Pulmonary artery endothelial cell (primary cell): Measurements from ENCODE around the gene TM9SF2. TPM values are rescaled to one million over a fixed set of nuclear protein-coding genes. Genes with fewer than 3 reads are reported as not detected.

Experiments used
- DNase-seq: peaks from one replicate; pipeline ENCODE4 v3.0.0-alpha.2; 2011; ENCODE audit warnings: low read depth, low spot score
- total RNA-seq: library from RNA; depleted of rRNA; stranded (reverse); fragments of >200 nt; gene quantifications from 2 replicates; pipeline ENCODE4 v1.2.3, GENCODE V29; 2014

The TM9SF2 gene
- total RNA-seq, 1 donor from 2014 or later: 104 TPM

DNA sequence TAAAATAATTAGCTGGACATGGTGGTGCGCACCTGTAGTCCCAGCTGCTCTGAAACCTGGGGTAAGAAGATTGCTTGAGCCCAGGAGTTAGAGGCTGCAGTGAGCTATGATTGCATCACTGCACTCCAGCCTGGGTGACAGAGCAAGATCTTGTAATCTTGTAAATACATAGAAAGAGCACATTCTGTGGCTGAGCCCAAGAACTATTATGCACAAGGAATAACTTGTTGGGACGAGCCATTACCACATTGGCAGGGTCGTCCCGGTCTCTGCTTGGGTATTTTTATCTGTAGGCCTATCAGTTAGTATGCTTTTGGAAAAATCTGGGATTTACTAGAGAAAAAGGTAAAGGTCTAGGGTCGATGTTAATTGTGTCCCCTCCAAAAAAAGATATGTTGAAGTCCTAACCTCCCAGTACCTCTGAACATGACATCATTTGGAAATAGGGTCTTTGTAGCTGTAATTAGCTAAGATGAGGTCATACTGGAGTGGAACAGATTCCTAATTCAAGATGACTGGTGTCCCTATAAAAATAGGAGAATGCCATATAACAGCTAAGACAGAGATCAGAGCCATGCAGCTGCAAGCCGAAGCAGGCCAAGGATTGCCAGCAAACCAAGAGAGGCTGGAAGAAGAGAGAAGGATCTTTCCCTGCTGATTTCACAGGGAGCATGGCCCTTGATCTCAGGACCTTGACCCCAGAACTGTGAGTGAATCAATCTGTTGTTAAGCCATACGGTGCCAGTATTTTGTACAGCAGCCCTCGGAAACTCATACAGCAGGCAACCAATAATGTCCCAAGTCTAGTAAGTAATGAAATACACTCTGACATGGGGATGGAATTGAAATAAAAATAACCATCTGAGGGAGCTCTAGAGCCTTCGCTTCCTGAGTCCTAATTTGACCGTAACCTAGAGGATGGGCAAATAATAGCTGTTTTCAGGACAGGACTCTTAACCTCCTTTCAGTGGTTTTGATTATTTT lies 77.0 kb downstream of the TM9SF2 start:
- DNase-seq: no peak

DNA sequence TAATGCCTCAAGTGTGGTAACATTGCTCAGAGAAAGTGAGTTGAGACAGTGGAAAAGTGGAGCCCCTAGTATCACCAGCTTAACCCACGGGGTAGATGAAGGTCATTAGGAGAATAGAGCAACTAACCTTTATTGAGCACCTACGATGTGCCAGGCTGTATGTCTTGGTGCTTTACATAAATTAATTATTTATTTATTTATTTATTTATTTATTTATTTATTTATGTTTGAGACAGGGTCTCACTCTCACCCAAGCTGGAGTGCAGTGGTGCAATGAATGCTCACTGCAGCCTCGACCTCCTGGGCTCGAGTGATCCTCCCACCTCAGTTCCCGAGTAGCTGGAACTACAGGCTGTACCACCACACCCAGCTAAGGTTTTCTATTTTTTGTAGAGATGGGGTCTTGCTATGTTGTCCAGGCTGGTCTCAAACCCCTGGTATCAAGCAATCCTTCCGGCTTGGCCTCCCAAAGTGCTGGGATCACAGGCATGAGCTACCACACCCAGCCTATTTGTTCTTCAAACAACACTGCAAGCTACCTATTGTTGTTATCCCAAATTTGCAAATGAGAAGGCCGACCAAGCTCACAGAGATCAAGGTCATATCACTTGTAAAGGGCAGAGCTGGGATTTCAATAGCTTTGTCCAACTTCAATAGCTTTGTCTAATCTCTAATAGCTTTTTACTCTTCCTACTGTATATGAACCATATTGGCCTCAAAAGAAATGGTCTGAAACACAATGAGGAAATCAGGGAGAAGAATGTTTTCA lies 79.4 kb downstream of the TM9SF2 start:
- DNase-seq: no peak

GRCh38 chr13:99582511-99582910 lies 81.2 kb downstream of the TM9SF2 start:
- DNase-seq: no peak

DNA sequence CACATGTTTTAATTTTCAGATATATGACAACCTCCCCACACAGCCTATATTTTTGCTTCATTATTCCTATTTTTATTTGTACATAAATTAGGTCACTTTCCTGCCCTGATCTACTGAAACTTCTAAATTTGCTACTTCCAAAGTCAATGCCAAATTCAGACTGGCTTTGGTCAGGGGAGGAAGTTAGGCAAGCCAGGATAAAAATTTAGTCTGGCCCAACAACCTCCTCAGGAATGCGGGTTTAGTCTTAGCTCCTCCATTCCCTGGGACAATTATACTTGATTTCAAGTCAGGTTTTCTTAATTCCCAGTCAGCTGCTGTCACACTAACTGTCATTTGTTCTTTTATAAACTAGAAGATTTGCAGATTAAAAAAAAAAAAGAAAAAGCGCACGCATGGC lies 84.3 kb downstream of the TM9SF2 start:
- DNase-seq: no peak

DNA sequence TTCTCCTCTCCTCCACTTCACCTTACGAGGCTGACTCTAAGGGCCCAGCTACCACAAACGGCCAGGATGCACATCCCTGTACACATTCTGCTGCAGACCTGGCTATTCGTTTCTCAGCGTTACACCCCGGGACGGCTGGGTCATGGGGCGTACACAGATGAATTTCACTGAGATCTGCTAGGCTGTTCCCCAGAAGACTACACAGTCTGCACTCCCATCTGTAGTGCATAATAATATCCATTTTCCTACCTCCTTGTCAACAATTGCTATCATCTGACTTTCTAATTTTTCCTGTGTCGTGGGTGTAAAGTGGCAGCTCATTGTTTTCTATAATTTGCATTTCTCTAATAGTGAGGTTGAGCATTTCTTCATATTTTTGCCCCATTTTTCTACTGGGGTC lies 85.7 kb downstream of the TM9SF2 start:
- no peak for DNase-seq

- DNase-seq: no peak
These were observed 86.8 kb downstream of the TM9SF2 start for GRCh38 chr13:99587893-99588606.

- DNase-seq: no peak
These were observed 88.3 kb downstream of the TM9SF2 start for GRCh38 chr13:99589575-99589974.

DNA sequence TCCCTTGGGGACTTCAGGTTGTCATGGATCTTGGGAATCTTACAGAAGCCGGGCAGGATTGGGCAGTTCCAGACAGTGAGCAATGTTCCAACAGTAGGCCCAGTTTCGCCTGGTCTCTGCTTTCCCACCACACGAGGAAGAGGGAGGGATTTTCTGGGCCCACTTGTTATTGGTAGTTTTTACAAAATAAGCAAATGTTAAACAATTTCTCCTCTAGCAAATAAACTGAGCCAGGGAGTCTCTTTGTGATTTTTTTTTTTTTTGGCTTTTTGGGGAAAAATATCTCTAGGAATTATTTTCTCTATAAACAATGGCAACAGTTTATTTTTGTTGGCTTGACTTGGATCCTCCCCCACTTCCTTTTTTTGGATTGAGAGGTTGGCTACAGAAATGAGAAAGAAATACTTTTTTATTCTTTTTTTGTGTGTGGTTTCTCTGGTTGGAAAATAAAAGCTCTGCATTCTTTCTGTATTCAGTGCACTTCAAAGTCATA lies 89.3 kb downstream of the TM9SF2 start:
- peak; percentile 10 for DNase-seq

DNA sequence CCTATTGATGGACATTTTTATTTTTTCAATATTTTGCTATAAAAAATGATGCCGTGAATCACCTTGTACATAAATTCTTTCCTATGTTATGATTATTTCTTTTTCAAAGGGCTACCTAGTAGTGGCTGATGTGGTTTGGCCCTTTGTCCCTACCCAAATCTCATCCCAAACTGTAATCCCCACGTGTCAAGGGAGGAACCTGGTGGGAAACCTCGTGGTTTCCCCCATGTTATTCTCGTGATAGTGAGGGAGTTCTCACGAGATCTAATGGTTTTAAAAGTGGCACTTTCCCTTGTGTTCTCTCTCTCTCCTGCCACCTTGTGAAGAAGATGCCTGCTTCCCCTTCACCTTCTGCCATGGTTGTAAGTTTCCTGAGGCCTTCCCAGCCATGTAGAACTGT lies 94.9 kb downstream of the TM9SF2 start:
- no peak for DNase-seq

DNA sequence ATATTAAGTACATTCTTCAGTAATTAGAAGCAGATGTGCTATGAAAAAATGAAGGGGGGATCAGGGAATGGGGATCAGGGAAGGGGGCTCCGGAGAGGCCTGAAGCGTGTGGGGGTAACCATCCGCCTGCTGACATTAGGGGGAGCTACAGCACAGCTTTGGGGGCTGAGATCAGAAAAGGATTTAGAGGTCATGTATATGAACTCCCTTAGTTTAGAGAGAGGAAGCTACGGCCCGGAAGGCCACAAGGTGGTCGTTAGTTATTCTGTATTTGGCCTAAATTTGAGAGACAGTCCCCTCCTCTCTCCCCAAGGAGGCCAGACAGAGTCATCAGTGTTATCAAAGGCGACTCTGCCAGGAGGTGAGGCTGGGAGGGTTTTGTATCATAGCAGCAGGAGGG lies 99.0 kb downstream of the TM9SF2 start:
- DNase-seq: no peak

GRCh38 chr13:99601535-99601934 lies 100.3 kb downstream of the TM9SF2 start:
- no peak for DNase-seq

DNA sequence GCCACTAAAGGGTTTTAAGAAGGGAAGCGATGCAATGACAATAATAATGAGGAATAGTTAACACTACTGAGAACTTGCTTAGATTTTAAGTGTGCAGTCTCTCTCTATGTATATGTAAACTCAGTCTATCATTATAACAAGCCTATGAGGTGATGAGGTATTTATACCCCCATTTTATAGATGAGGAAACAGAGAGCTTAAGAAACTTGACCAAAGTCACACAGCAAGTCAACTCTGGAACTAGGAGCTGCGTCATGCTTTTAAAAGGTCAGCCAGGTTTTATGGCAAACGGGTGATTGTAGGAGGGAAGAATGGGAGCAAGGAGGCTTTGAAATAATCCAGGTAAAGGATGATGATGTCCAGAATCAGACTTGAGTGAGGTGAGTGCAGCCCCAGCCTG lies 103.4 kb downstream of the TM9SF2 start:
- DNase-seq: no peak

DNA sequence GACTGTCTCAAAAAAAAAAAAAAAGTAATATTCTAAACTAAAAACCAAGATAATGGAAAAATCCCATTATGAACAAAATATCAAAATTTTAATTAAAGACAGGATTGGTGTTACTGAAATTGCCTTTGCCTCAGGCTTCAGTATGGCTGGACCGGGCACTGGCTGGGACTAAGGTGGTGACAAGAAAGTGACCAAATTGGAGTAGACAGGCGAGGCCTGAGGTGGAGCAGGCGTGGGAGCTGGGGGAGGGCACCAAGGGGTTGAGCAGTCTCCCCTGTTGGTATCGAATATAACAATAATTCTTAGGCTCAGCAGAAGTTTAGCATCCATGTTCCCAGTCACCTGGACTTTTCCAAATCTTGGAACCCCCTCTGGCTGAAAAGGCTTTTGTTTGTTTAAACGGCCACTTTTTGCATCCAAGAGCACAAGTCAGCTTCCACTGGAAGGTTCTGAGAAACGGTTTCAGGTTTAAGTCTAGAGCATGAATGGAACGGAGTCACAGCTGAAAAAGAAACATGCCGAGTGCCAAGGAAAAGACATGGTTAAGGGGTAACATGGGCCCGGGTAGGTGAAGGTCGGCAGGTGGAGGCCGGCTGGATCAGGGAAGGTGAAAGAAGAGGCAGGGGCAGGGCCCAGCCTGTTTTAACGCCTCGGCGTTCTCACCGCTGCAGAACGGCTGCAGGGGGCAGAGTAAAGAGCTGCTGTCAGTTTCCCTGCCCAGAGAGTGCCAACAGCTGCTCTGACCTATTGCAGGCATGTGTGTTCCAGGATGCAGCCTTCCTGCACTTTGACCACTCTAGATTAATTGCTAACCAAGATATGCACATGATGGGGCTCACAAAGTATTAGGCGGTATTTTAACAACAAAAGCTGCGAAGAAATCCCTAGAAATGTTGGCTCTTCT lies 104.4 kb downstream of the TM9SF2 start:
- no peak for DNase-seq

- DNase-seq: peak; percentile 44
These were observed 105.2 kb downstream of the TM9SF2 start, which contains the start of gene CLYBL for GRCh38 chr13:99606324-99607066. Gene CLYBL, plus strand, starts transcription at chr13:99606690.

DNA sequence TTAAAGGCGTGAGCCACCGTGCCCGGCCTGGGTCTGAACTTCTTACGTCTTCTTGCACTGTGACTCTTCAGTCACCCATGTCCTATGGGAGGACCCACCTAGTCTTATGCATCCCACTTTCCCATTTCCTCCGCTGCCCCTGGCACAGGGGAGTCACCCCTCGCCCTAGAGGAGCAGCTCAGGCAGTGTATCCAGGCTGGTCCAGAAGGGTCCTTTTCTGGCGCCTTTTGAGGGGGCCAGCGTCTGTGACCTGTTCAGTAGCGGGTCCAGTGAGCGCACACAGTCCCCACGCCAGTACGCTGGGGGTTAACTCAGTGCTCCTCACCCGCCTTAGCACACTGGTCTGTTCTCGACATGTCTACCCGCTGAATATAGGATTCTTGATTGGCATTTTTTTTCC lies 107.1 kb downstream of the TM9SF2 start:
- no peak for DNase-seq

DNA sequence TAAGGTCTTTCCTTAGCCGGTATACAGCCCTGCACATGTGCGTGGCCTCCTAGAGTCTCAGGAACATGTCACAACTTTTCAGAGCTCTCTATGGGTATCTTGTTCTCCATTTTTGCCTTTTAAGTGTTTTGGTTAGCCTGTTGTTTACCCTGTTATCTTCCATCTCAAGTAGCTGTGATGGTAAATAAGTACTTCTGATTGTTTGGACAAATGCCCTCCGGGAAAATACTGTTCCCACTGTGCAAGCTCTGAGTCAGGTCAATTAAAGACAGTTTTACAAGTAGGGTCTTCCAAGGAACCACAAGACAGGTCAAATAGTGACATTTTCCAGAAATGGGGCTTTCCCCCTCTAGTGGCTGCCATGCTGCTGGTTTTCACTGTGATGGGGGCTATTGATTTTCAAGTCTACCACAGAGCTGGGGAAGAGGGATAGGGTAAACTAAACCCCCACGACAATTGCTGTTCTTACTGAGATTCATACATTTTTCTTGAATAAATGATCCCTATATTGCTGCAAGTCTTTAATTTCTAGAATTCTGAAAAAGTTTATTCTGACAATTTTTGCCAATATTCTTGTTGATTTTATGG lies 109.5 kb downstream of the TM9SF2 start:
- DNase-seq: no peak
